Heart right ventricle (tissue), 16 donors: ENCODE data around the gene YIPF3. TPM values are rescaled to one million over a fixed set of nuclear protein-coding genes. Genes with fewer than 3 reads are reported as not detected.

Experiments
- ATAC-seq, 8 donors: fragments of 200-7000 bp; cut with Tn5 transposase; one replicate each; pipeline ENCODE4 v1.9.1; 2020; ENCODE audit warnings: mild to moderate bottlenecking in 8 of 8, moderate library complexity in 8 of 8, moderate number of reproducible peaks in 1 of 8
- DNase-seq, 2 donors: peaks; one replicate each; pipeline ENCODE4 v3.0.0-alpha.2; 2020
- H3K27ac ChIP-seq, 10 donors: fragments of 200-600 bp; sonication (generic) in 2 of 10; one replicate each; pipeline versions ENCODE4 v1.5.0 to v1.8.0; 2020 to 2022; ENCODE audit warnings: mild to moderate bottlenecking in 3 of 10
- H3K27me3 ChIP-seq, 7 donors: fragments of 200-600 bp; one replicate each; pipeline ENCODE4 v1.8.0; 2021 to 2022; ENCODE audit warnings: mild to moderate bottlenecking in 2 of 7
- H3K36me3 ChIP-seq, 9 donors: fragments of 200-600 bp; sonication (generic) in 1 of 9; one replicate each; pipeline versions ENCODE4 v1.5.0 to v1.8.0; 2020 to 2022; ENCODE audit warnings: mild to moderate bottlenecking in 2 of 9
- H3K4me1 ChIP-seq, 9 donors: fragments of 200-600 bp; sonication (generic) in 1 of 9; one replicate each; pipeline versions ENCODE4 v1.5.0 to v1.8.0; 2020 to 2022; ENCODE audit warnings: mild to moderate bottlenecking in 4 of 9
- H3K4me3 ChIP-seq, 10 donors: fragments of 200-600 bp; sonication (generic) in 2 of 10; one replicate each; pipeline versions ENCODE4 v1.5.0 to v1.8.0; 2020 to 2022; ENCODE audit warnings: mild to moderate bottlenecking in 7 of 10, moderate library complexity in 2 of 10
- H3K9me3 ChIP-seq, 11 donors: fragments of 200-600 bp in 10 of 11; sonication (generic) in 2 of 11; one replicate each; pipeline versions ENCODE4 v1.5.0 to v1.8.0; 2013 to 2022; ENCODE audit warnings: mild to moderate bottlenecking in 2 of 11, control low read depth in 1 of 11, moderate library complexity in 1 of 11
- WGBS, 2 donors: extraction: QIAGEN DNeasy Blood & Tissue Kit; methylation state at CpG; one replicate each; pipeline ENCODE4 v1.1.7; 2013; ENCODE audit warnings: inconsistent platforms in 1 of 2; 5-methylcytosine and 5-hydroxymethylcytosine counted together
- intact Hi-C, 10 donors: fragments of 100-400 bp; cut with DNase I; formaldehyde crosslinking; loops; one replicate each; pipeline versions ENCODE4 v1.11.1 to v1.14.2; 2022
- polyA plus RNA-seq, 2 donors: library from polyadenylated mRNA; stranded (reverse); fragments of 200-250 nt; gene quantifications; one replicate each; pipeline ENCODE4 v1.2.3, GENCODE V29; 2013
- total RNA-seq, 10 donors: library from RNA; stranded (reverse); fragmentation: NEBNext Ultra II Directional in 3 of 10; extraction: Animal tissue kit (Norgen Biotek cat#: 25700) in 3 of 10; gene quantifications; one replicate each; pipeline versions ENCODE4 v1.2.1 to v1.2.4, GENCODE V29; 2021 to 2023
- TF ChIP-seq, protein P1 (sequence below), 9 donors: fragments of 200-600 bp; sonication (generic) in 2 of 9; IDR thresholded peaks; one replicate each; pipeline versions ENCODE4 v1.5.0 to v1.8.0; 2021 to 2022; ENCODE audit warnings: antibody characterized with exemption in 9 of 9, mild to moderate bottlenecking in 5 of 9, moderate library complexity in 1 of 9
- donor health status: Arrhythmogenic right ventricular cardiomyopathy.
- donor health status: ischemic (EF 13 %, LVEDD 7.1; RV severe dilation, severe dysfunction).
- donor health status: healthy with polysubstance abuse.
- donor health status: DM: no; HTN: yes; CAD: no.
- donor health status: DM: no; HTN: no; CAD: no.
- donor health status: ischemic (EF 25% LVEDD 6.9; RV normal size, moderate dysfunction).
- donor health status: ischemic (EF 25% LVEDD 5.7; RV mildly dilated, moderate dysfunction).
- donor health status: healthy.
- donor health status: DM: yes; HTN: yes; CAD: no.
- donor health status: Ischemic cardiomyopathy.
- donor health status: ischemic (EF 35%, LVEDD 5.7; RV mildly dilated, moderate dysfunction).
- donor health status: nonischemic (EF 11% LVEDD 7.7; RV severe dilation, severe dysfunction).
- donor health status: DM: yes; HTN: yes; CAD: no.
- donor health status: PGD.
- donor health status: ischemic (EF 29% LVEDD 5.4; RV normal size, mild dysfunction).
- donor health status: nonischemic (EF 23%, LVEDD 6.1; RV moderate dilation, normal function).

Gene YIPF3
- total and polyA plus RNA-seq, 12 donors: 50.3 to 115 (median 69.0) TPM

DNA sequence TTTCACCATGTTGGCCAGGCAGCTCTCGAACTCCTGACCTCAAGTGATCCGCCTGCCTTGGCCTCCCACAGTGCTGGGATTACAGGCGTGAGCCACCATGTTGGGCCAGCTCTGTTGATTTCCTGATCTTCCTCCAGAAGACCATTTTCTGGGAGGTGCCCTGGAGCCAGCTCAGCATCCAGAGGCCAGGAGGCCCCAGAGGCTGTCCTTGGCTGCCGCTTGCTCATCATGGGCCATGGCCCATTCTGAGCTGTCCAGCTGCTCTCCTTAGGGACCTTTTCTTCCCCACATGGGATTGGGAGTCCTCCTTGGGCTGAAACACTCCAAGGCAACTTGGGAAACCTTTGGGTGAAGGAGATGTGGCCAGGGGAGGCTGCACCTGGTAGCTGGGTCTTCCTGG, 22.0 kb downstream of the YIPF3 start:
- intact Hi-C loops: loop anchor here in 4 of 10 donors (5.0 to 10.0 kb wide), 4 partner anchors 37 to 130 kb away; partner anchors contain the start of genes DLK2 (in 2 of the 4) and ZNF318 (in 2 of the 4)
- TF ChIP-seq, protein P1, sequence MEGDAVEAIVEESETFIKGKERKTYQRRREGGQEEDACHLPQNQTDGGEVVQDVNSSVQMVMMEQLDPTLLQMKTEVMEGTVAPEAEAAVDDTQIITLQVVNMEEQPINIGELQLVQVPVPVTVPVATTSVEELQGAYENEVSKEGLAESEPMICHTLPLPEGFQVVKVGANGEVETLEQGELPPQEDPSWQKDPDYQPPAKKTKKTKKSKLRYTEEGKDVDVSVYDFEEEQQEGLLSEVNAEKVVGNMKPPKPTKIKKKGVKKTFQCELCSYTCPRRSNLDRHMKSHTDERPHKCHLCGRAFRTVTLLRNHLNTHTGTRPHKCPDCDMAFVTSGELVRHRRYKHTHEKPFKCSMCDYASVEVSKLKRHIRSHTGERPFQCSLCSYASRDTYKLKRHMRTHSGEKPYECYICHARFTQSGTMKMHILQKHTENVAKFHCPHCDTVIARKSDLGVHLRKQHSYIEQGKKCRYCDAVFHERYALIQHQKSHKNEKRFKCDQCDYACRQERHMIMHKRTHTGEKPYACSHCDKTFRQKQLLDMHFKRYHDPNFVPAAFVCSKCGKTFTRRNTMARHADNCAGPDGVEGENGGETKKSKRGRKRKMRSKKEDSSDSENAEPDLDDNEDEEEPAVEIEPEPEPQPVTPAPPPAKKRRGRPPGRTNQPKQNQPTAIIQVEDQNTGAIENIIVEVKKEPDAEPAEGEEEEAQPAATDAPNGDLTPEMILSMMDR (IDR thresholded peaks at IDR 0.05): no peak
- H3K4me3 ChIP-seq: no peak overlapping the region
- H3K9me3 ChIP-seq: no peaks in the 10 kb centered on the region
- H3K36me3 ChIP-seq: peaks cover 0 to 27% (median 14%) of the 10 kb centered on the region in 9 donors
- no peaks in the 10 kb centered on the region for H3K27me3 ChIP-seq
- peak overlapping the region in 1 of 10 donors; percentile 9 for H3K27ac ChIP-seq
- 94 to 97% methylated on average over 4 of the region's 4 CpGs for WGBS, 2 donors
- ATAC-seq: no peak
- no peak for DNase-seq
- H3K4me1 ChIP-seq: peaks cover 0 to 70% (median 32%) of the 10 kb centered on the region in 9 donors

DNA sequence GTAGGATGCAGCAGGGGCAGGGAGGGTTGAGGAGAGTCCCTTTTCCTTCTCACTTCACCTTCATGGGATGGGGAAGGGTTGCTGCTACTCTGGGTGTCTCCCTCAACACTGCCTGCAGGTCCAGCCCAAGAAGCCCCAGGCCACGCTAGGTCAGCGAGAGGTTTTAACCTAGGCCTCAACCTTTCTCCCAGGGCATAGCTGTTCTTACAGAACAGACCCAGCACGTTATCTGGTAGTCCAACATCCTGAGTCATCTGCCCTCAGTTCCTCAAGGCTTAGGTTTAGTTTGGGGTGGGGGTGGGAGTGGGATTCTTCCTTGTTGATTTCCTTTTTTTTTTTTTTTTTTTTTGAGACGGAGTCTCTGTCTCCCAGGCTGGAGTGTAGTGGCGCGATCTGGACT, 22.4 kb downstream of the YIPF3 start:
- ATAC-seq (no peak), DNase-seq (no peak)
- intact Hi-C loops: loop anchor here in 1 of 10 donors (10.0 kb wide), 1 partner anchor 130 kb away; the partner anchor contains the start of gene ZNF318
- Histone ChIP-seq H3K27me3 (no peaks in the 10 kb centered on the region), H3K27ac (peak overlapping the region in 2 of 10 donors; percentile 9 to 12), H3K4me3 (no peak overlapping the region), H3K9me3 (no peaks in the 10 kb centered on the region), H3K4me1 (peaks cover 0 to 65% (median 33%) of the 10 kb centered on the region in 9 donors), H3K36me3 (peaks cover 0 to 25% (median 10%) of the 10 kb centered on the region in 9 donors)
- TF ChIP-seq, protein P1 (IDR thresholded peaks at IDR 0.05): no peak
- 92 to 93% methylated on average over 6 of the region's 6 CpGs for WGBS, 2 donors

DNA sequence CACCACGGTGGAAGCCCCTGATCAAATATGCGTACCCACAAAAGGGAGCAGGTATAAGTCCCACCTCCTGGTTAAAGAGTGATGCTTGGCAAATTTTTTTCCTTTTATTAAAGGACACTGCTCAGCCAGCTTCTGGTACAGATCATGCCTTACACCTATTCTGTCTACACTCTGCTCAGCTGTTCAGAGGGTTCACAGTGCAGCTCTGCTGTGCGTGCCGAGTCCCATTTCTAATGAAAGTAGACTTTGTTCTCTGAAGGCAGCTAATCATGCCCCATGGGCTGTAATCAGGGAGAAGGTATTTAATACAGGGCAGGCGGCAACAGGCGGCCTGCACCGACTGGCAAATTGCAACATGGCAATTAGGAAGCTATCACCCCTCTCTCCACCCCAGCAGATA, 22.9 kb downstream of the YIPF3 start:
- intact Hi-C loops: loop anchor here in 2 of 10 donors (2.0 to 10.0 kb wide), 2 partner anchors 39 to 129 kb away; partner anchors contain the start of genes DLK2 (in 1 of the 2) and ZNF318 (in 1 of the 2)
- H3K27ac ChIP-seq: peak overlapping the region in 3 of 10 donors; percentile 12 to 74 (median 15)
- ATAC-seq (no peak), DNase-seq (no peak)
- H3K27me3 ChIP-seq: no peaks in the 10 kb centered on the region
- peaks cover 0 to 65% (median 33%) of the 10 kb centered on the region in 9 donors for H3K4me1 ChIP-seq
- no peak overlapping the region for H3K4me3 ChIP-seq
- H3K9me3 ChIP-seq: no peaks in the 10 kb centered on the region
- peaks cover 0 to 20% (median 5%) of the 10 kb centered on the region in 9 donors for H3K36me3 ChIP-seq
- TF ChIP-seq, protein P1 (IDR thresholded peaks at IDR 0.05): no peak
- WGBS, 2 donors: 69 to 76% methylated on average over 7 of the region's 7 CpGs

DNA sequence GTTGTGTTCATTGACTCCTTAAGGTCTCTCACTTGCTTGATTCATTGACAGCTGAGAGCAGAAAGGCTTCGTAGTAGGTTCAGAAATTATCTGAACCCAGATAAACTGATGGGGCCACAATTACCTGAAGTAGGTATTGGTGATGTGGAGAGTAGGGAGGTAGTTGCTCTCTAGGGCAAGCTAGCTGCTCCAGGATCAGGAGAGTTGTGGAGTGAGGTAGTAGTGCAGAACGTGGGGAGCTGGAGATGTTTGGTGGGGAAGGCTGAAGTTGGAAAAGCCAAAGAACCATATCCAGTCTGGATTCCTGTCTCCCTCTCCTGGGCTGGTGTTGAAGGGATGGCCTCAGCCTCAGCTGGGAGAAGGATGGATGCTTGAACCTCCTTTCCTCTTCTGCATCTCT, 23.5 kb downstream of the YIPF3 start:
- ATAC-seq (no peak), DNase-seq (no peak)
- intact Hi-C loops: loop anchor here in 2 of 10 donors (2.0 to 10.0 kb wide), 2 partner anchors 38 to 128 kb away; partner anchors contain the start of genes DLK2 (in 1 of the 2) and ZNF318 (in 1 of the 2)
- Histone ChIP-seq H3K27me3 (no peaks in the 10 kb centered on the region), H3K36me3 (peaks cover 0 to 18% (median 0%) of the 10 kb centered on the region in 9 donors), H3K9me3 (no peaks in the 10 kb centered on the region), H3K27ac (peak overlapping the region in 3 of 10 donors; percentile 15 to 84 (median 74)), H3K4me1 (peaks cover 0 to 63% (median 31%) of the 10 kb centered on the region in 9 donors), H3K4me3 (no peak overlapping the region)
- TF ChIP-seq, protein P1 (IDR thresholded peaks at IDR 0.05): no peak
- WGBS, 2 donors: 82 to 93% methylated on average over 2 of the region's 2 CpGs
